Activated T-cell treated with anti-CD3 and anti-CD28 coated beads, Interleukin-2, amount 50 U/mL, for 24 hours (primary cell): ENCODE results near the gene SNTG2.

Source experiments
- DNase-seq: peaks from one replicate; pipeline ENCODE4 v3.0.0-alpha.2; 2020
- H3K27ac Mint-ChIP-seq: 2 replicates; pipeline ENCODE4 v1.8.0; 2020; ENCODE audit warnings: mild to moderate bottlenecking, mixed read lengths
- H3K27me3 Mint-ChIP-seq: 2 replicates; pipeline ENCODE4 v1.8.0; 2020; ENCODE audit warnings: mixed read lengths
- H3K36me3 Mint-ChIP-seq: 2 replicates; pipeline ENCODE4 v1.8.0; 2020; ENCODE audit warnings: low read depth, mixed read lengths
- H3K4me1 Mint-ChIP-seq: 2 replicates; pipeline ENCODE4 v1.8.0; 2020; ENCODE audit warnings: low read depth, mixed read lengths
- H3K4me3 Mint-ChIP-seq: 2 replicates; pipeline ENCODE4 v1.8.0; 2020; ENCODE audit warnings: mild to moderate bottlenecking, moderate library complexity, mixed read lengths
- H3K9me3 Mint-ChIP-seq: 2 replicates; pipeline ENCODE4 v1.8.0; 2020; ENCODE audit warnings: mixed read lengths

The SNTG2 gene

GRCh38 chr2:1305342-1306013, 354.8 kb downstream of the SNTG2 start:
- H3K9me3 Mint-ChIP-seq = no peaks in the 10 kb centered on the region
- no peaks in the 10 kb centered on the region for H3K27me3 Mint-ChIP-seq
- no peak for DNase-seq
- no peak overlapping the region for H3K27ac Mint-ChIP-seq
- H3K36me3 Mint-ChIP-seq = no peaks in the 10 kb centered on the region
- H3K4me3 Mint-ChIP-seq = no peak overlapping the region
- H3K4me1 Mint-ChIP-seq = peaks cover 5% of the 10 kb centered on the region

- H3K9me3 Mint-ChIP-seq = no peaks in the 10 kb centered on the region
- H3K4me1 Mint-ChIP-seq = peaks cover 5% of the 10 kb centered on the region
- H3K27ac Mint-ChIP-seq = no peak overlapping the region
- no peaks in the 10 kb centered on the region for H3K27me3 Mint-ChIP-seq
- no peak for DNase-seq
- H3K4me3 Mint-ChIP-seq = no peak overlapping the region
- no peaks in the 10 kb centered on the region for H3K36me3 Mint-ChIP-seq
Observed at GRCh38 chr2:1306014-1306686, 355.5 kb downstream of the SNTG2 start.

- Mint-ChIP-seq H3K9me3 (no peaks in the 10 kb centered on the region), H3K27me3 (no peaks in the 10 kb centered on the region), H3K36me3 (no peaks in the 10 kb centered on the region), H3K27ac (no peak overlapping the region), H3K4me1 (peaks cover 5% of the 10 kb centered on the region), H3K4me3 (no peak overlapping the region)
- DNase-seq = no peak
Observed at GRCh38 chr2:1306687-1307516, 356.3 kb downstream of the SNTG2 start.

GRCh38 chr2:1307670-1308069, 357.0 kb downstream of the SNTG2 start:
- DNase-seq = no peak
- Mint-ChIP-seq H3K36me3 (no peaks in the 10 kb centered on the region), H3K27me3 (no peaks in the 10 kb centered on the region), H3K4me1 (peaks cover 2% of the 10 kb centered on the region), H3K9me3 (no peaks in the 10 kb centered on the region), H3K27ac (no peak overlapping the region), H3K4me3 (no peak overlapping the region)

GRCh38 chr2:1308678-1309077, 358.0 kb downstream of the SNTG2 start:
- DNase-seq = no peak
- no peak overlapping the region for H3K27ac Mint-ChIP-seq
- H3K4me1 Mint-ChIP-seq = no peaks in the 10 kb centered on the region
- H3K36me3 Mint-ChIP-seq = no peaks in the 10 kb centered on the region
- no peaks in the 10 kb centered on the region for H3K27me3 Mint-ChIP-seq
- no peak overlapping the region for H3K4me3 Mint-ChIP-seq
- H3K9me3 Mint-ChIP-seq = no peaks in the 10 kb centered on the region

GRCh38 chr2:1309507-1309906, 358.9 kb downstream of the SNTG2 start:
- DNase-seq = no peak
- Mint-ChIP-seq H3K4me3 (no peak overlapping the region), H3K36me3 (no peaks in the 10 kb centered on the region), H3K27me3 (no peaks in the 10 kb centered on the region), H3K4me1 (no peaks in the 10 kb centered on the region), H3K27ac (no peak overlapping the region), H3K9me3 (no peaks in the 10 kb centered on the region)

GRCh38 chr2:1310202-1310601, 359.6 kb downstream of the SNTG2 start:
- H3K36me3 Mint-ChIP-seq = no peaks in the 10 kb centered on the region
- H3K4me1 Mint-ChIP-seq = no peaks in the 10 kb centered on the region
- no peak overlapping the region for H3K4me3 Mint-ChIP-seq

GRCh38 chr2:1310866-1311265, 360.2 kb downstream of the SNTG2 start:
- no peaks in the 10 kb centered on the region for H3K9me3 Mint-ChIP-seq
- H3K27ac Mint-ChIP-seq = no peak overlapping the region

More at GRCh38 chr2:1310202-1310601, 359.6 kb downstream of the SNTG2 start:
- Mint-ChIP-seq H3K9me3 (no peaks in the 10 kb centered on the region), H3K27me3 (no peaks in the 10 kb centered on the region), H3K27ac (no peak overlapping the region)
- DNase-seq = no peak

GRCh38 chr2:1313240-1313924, 362.7 kb downstream of the SNTG2 start:
- Mint-ChIP-seq H3K4me1 (no peaks in the 10 kb centered on the region), H3K36me3 (no peaks in the 10 kb centered on the region), H3K27me3 (peaks cover 2% of the 10 kb centered on the region), H3K27ac (no peak overlapping the region), H3K9me3 (no peaks in the 10 kb centered on the region), H3K4me3 (no peak overlapping the region)
- no peak for DNase-seq

More at GRCh38 chr2:1310866-1311265, 360.2 kb downstream of the SNTG2 start:
- peaks cover 2% of the 10 kb centered on the region for H3K27me3 Mint-ChIP-seq
- H3K4me3 Mint-ChIP-seq = no peak overlapping the region
- no peak for DNase-seq
- H3K36me3 Mint-ChIP-seq = no peaks in the 10 kb centered on the region
- no peaks in the 10 kb centered on the region for H3K4me1 Mint-ChIP-seq

GRCh38 chr2:1314254-1314653, 363.6 kb downstream of the SNTG2 start:
- H3K4me1 Mint-ChIP-seq = no peaks in the 10 kb centered on the region
- H3K27me3 Mint-ChIP-seq = peaks cover 2% of the 10 kb centered on the region
- DNase-seq = no peak
- no peak overlapping the region for H3K4me3 Mint-ChIP-seq
- no peak overlapping the region for H3K27ac Mint-ChIP-seq
- no peaks in the 10 kb centered on the region for H3K9me3 Mint-ChIP-seq
- no peaks in the 10 kb centered on the region for H3K36me3 Mint-ChIP-seq

GRCh38 chr2:1318366-1319009, 367.8 kb downstream of the SNTG2 start:
- Mint-ChIP-seq H3K9me3 (no peaks in the 10 kb centered on the region), H3K27me3 (peaks cover 2% of the 10 kb centered on the region), H3K36me3 (no peaks in the 10 kb centered on the region), H3K4me1 (no peaks in the 10 kb centered on the region), H3K27ac (no peak overlapping the region), H3K4me3 (no peak overlapping the region)
- DNase-seq = no peak

- Mint-ChIP-seq H3K27me3 (peaks cover 2% of the 10 kb centered on the region), H3K9me3 (no peaks in the 10 kb centered on the region), H3K36me3 (no peaks in the 10 kb centered on the region), H3K4me3 (no peak overlapping the region), H3K27ac (no peak overlapping the region), H3K4me1 (no peaks in the 10 kb centered on the region)
- DNase-seq = no peak
Observed at GRCh38 chr2:1319393-1319792, 368.7 kb downstream of the SNTG2 start.

- Mint-ChIP-seq H3K4me3 (no peak overlapping the region), H3K27me3 (no peaks in the 10 kb centered on the region), H3K27ac (no peak overlapping the region), H3K36me3 (no peaks in the 10 kb centered on the region), H3K9me3 (no peaks in the 10 kb centered on the region), H3K4me1 (no peaks in the 10 kb centered on the region)
- no peak for DNase-seq
Observed at GRCh38 chr2:1321321-1321720, 370.7 kb downstream of the SNTG2 start.

GRCh38 chr2:1324884-1325283, 374.2 kb downstream of the SNTG2 start:
- Mint-ChIP-seq H3K27me3 (no peaks in the 10 kb centered on the region), H3K9me3 (no peaks in the 10 kb centered on the region), H3K4me1 (no peaks in the 10 kb centered on the region), H3K4me3 (no peak overlapping the region), H3K36me3 (no peaks in the 10 kb centered on the region), H3K27ac (no peak overlapping the region)
- no peak for DNase-seq
